NCI-H128 (cell line): ENCODE results near the gene WDR37.
"Not testable (repeated sequence)": the region's sequence is repeated elsewhere in the genome, so short reads cannot be mapped to it uniquely, and the experiment has no call there.

Experiments
- DNase-seq: peaks from one replicate; lab custom pipeline; 2025; ENCODE audit not compliant: unreplicated experiment; lab: John Stamatoyannopoulos, UW

Gene WDR37, protein sequence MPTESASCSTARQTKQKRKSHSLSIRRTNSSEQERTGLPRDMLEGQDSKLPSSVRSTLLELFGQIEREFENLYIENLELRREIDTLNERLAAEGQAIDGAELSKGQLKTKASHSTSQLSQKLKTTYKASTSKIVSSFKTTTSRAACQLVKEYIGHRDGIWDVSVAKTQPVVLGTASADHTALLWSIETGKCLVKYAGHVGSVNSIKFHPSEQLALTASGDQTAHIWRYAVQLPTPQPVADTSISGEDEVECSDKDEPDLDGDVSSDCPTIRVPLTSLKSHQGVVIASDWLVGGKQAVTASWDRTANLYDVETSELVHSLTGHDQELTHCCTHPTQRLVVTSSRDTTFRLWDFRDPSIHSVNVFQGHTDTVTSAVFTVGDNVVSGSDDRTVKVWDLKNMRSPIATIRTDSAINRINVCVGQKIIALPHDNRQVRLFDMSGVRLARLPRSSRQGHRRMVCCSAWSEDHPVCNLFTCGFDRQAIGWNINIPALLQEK

GRCh38 chr10:1056326-1057105 lies at the start of gene WDR37:
WDR37 (plus strand) TSS chr10:1056385; CDS start chr10:1072156, 15,771 bp downstream.
- DNase-seq, result peak; percentile 23

DNA sequence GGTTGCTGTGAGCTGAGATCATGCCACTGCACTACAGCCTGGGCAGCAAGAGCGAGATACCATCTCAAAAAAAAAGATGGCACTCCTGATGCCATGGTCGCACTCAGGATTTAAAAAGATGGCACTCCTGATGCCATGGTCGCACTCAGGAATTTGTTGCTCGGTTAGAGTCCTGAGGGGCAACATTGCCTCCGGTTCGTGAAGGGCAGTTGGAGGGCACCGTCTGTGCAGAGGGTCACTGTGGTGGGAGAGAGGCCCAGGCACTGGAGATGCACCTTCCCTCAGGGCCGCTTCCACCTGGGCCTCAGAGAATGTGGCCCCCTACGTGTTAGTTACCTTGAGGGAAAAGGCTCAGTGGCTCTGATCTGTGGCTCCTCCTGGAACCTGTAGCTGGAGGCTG lies 49.6 kb upstream of the WDR37 start:
- DNase-seq, result no peak

- DNase-seq, result no peak
Observed at GRCh38 chr10:1007583-1007982, 48.6 kb upstream of the WDR37 start.

DNA sequence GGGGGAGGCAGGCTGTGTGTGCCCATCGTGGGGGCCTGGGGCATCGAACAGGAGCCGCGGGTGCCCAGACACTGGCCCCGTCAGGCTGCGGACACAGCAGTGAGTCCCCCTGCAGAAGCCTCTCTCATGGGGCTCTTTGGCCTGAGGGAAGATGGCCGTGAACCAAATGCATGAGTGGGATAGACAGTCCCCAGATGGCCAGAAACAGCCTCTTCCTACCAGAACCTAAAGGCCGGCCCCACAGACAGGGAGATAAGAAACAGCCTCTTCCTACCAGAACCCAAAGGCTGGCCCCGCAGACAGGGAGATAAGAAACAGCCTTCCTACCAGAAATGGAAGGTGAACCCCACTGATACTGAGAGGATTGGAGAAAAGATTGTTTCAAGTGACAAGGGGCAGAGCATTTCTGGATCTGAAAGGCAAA lies 47.1 kb upstream of the WDR37 start:
- DNase-seq, result no peak

DNA sequence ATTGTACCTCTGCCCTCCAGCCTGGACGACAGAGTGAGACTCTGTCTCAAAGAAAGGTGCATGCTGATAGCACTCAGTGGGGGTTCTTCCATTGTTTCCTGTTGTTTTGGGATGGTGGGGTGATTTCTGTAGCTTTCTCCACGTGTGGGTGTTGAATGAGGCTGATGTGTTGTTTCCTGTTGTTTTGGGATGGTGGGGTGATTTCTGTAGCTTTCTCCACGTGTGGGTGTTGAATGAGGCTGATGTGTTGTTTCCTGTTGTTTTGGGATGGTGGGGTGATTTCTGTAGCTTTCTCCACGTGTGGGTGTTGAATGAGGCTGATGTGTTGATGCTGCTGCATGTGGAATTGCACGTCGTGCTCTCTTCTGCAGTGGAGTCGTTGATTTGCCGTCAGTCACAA lies 46.2 kb upstream of the WDR37 start:
- not testable (repeated sequence) for DNase-seq

GRCh38 chr10:1010703-1011102 lies 45.5 kb upstream of the WDR37 start:
- no peak for DNase-seq

- no peak for DNase-seq
Observed at GRCh38 chr10:1011696-1012095, 44.5 kb upstream of the WDR37 start.

DNA sequence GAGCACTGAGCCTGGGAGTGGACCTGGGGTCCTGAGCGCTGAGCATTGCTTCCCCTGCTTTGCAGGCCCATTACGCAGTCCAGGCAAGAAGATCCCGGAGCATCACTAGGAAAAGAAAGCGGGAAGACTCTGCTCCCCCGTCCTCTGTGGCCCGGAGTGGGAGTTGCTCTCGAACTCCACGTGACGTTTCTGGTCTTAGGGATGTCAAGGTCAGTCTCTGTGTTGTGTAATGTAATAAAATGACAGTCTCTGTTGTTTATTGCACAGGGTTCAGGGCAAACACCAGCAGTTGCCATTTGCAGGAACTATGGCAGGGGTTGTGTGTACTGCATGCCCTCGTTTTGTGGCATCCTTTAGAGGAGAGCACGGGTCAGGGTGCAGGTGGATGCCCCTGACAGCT lies 40.5 kb upstream of the WDR37 start:
- DNase-seq, result no peak

GRCh38 chr10:1019362-1019761 lies 36.8 kb upstream of the WDR37 start:
- no peak for DNase-seq

DNA sequence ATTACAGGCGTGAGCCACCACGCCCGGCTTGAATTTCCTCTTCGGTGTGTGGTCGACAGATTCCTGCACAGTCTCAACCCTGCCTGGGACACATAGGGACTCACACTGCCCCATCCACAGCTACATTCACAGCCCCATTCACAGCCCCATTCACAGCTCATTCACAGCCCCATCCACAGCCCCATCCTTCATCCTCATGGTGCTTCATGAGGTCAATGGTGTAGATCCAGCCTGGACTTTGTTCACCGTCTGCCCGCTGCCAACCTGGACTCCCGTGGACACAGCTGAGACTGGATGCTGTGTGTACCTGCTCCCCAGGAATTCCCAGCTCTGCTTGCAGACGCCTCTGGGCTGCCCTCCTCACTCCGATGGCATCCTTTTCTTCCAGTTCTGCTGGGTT lies 35.7 kb upstream of the WDR37 start:
- DNase-seq, result no peak

- DNase-seq, result no peak
Observed at GRCh38 chr10:1020958-1021357, 35.2 kb upstream of the WDR37 start.

DNA sequence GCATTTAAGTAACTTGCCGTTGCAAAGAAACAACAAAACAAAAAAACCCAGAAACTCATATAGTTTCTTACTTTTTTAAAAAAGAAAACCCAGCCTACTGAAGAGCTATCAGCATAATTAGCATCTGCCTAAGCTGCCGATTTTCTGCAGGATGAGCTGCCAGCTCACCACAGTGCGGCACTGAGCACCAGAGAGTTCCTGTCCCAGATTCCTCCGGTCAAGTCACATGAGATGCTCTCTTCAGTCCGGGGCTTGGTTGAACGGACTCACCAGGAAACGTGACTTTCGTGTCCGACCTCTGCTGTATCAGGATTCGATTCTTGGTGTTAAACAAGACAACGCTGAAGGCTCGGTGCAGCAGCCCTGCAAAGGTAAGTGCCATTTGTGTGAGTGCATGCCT lies 33.8 kb upstream of the WDR37 start:
- no peak for DNase-seq

DNA sequence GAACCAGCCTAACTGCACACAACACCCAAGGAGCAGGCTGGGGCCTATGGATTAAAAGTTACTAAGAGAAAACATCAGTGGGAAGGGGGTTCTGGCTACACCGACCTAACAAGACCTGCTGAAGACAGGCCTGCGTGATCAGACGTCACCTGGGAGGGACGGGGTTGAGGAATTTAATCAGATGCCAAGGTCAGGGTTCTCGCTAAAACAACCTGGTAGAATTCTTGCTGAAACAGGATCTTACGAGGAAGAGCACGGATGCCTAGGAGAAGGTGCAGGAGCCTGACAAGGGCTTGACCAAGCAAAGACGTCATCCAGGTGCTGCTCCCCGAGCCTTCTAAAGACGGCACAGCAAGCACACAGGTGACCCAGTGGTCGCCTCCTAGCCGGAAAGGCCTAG lies 32.1 kb upstream of the WDR37 start:
- DNase-seq, result no peak

DNA sequence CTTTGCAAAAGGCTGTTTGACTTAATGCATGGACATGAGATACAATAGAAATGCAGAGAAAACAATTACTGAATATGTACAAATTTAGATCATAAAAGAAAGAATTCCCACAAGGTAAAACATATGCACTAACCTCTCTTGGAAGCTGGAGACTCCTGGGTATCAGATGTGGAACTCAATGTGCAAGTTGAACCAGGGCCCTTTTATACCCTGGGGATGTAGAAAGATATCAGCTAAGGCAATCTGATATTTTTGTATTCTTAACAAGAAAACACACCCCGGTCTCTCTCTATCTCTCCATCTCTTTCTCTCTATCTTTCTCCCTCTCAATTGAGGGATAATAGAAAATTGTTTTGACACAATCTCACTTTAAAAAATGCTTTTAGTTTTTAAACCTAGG lies 30.5 kb upstream of the WDR37 start, which contains the start of gene IDI2:
Gene IDI2 (minus strand): TSS at position 177 of the 400 bp plus-strand sequence. CDS start 1,136 bp downstream, outside the sequence.
- DNase-seq, result no peak

GRCh38 chr10:1026578-1026977 lies 29.6 kb upstream of the WDR37 start:
- DNase-seq, result no peak

DNA sequence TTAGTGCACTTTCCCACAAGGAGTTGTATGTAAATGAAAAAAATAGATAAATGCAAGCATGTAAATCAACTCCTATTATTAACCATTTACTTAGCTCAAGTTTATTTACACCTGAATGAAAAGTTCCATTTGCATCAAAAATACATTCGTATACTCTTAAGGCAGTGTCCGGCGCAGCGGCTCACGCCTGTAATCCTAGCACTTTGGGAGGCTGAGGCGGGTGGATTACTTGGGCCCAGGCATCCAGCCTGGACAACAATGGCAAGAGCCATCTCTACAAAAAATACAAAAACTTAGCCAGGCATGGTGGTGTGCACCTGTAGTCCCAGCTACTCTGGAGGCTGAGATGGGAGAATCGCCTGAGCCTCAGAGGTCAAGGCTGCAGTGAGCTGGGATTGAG lies 26.3 kb upstream of the WDR37 start:
- DNase-seq, result no peak

DNA sequence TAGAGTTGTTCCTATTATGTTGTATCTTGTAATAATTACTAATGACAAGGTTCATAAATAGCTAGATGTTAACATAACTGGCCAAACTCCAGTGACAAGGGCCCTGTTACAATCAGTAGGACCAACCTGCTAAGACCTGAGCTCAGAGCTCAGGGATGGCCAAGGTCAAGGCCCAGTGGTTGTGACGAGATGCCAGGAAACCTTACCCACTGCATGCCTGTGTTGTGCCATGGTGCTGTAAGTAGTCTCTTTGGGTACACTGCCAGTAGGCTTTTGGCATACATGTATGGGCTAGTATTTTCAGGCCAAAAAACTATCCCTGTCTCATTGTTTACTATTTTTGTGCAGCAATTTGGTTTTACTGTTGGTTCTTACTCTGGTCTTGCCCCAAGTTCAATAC lies 22.6 kb upstream of the WDR37 start:
- DNase-seq, result no peak

DNA sequence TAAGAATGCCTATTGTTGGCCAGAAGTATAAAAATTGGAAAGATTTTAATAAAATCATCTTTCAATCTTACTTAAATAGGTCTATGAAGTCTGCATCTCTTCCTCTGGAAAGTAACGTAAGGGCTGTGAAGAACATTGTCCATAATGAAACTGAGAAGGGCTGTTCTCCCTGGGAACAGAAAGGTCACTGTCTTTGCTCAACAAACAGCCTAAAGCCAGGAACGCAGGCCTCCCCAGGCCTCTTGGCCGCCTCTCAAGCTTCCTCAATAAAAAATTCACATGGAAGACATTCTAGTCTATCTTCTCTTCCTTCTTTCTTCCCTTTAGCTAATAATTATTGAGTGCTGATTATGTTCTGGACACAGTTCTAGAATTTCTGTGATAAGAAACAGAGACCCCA lies 21.4 kb upstream of the WDR37 start:
- no peak for DNase-seq

GRCh38 chr10:1035201-1035600 lies 21.0 kb upstream of the WDR37 start:
- DNase-seq, result no peak

DNA sequence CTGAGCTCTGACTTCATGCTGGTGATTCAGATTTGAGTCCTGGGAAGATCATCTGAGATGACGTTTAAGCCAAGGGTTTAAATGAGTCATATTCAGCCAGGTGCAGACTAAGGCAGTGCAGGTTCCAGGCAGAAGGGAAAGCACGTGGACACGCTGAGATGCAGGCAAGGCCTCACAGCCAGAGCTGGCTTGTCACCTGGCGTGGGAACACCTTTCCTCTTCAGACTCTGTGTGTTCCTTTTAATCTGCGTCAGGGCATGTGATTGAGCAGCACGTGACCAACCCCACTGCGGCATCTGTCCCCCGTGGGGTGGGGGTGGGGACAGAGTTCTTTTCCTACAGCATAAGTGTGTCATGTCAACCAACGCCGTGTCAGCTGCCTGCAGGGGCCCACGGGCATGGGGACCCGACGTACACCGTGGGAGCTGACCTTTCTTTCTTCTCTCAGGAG lies 19.8 kb upstream of the WDR37 start:
- DNase-seq, result no peak

- DNase-seq, result no peak
Observed at GRCh38 chr10:1037098-1037497, 19.1 kb upstream of the WDR37 start.

- DNase-seq, result not testable (repeated sequence)
Observed at GRCh38 chr10:1038769-1039168, 17.4 kb upstream of the WDR37 start.
